K562 (cell line): ENCODE results near the gene HSD17B12. TPM values are rescaled to one million over a fixed set of nuclear protein-coding genes. Genes with fewer than 3 reads are reported as not detected.
A peak's percentile ranks its signal among the peaks of the same experiment; 100 is the strongest.

Experiments
- ATF1 ChIP-seq, 2 experiments: fragments of 450-650 bp in 1 of 2; IDR thresholded peaks; 2 replicates each; pipeline ENCODE4 v1.6.1; 2016; ENCODE audit warnings: missing compliant biosample characterization in 1 of 2, missing genetic modification characterization in 1 of 2
- CEBPB ChIP-seq: fragments of 450-650 bp; IDR thresholded peaks from 2 replicates; pipeline ENCODE4 v1.6.1; 2016; ENCODE audit warnings: missing genetic modification characterization, missing compliant biosample characterization
- CTCF ChIP-seq, 3 experiments: IDR thresholded peaks in 2 of 3; conservative IDR thresholded peaks in 1 of 3; 2 replicates each; pipeline ENCODE4 v1.5.1; 2011 to 2012; ENCODE audit warnings: low read length in 3 of 3, mild to moderate bottlenecking in 3 of 3, control low read depth in 2 of 3, improper control_type of control experiment in 1 of 3, inconsistent platforms in 1 of 3, low read depth in 1 of 3, mixed read lengths in 1 of 3, moderate library complexity in 1 of 3; ENCODE audit not compliant: insufficient read depth in 2 of 3
- ELF4 ChIP-seq: fragments of 450-650 bp; formaldehyde crosslinking; IDR thresholded peaks from 2 replicates; pipeline ENCODE4 v1.4.0; 2022; ENCODE audit warnings: missing genetic modification characterization
- EP300 ChIP-seq: IDR thresholded peaks from 2 replicates; pipeline ENCODE4 v1.6.1; 2012; ENCODE audit warnings: low read length, improper control_type of control experiment
- FOSL1 ChIP-seq: fragments of 200-800 bp; sonication (Bioruptor generic); conservative IDR thresholded peaks from 2 replicates; pipeline ENCODE4 v1.6.1; 2016; ENCODE audit warnings: missing genetic modification characterization, missing compliant biosample characterization
- FOXP1 ChIP-seq: sonication (generic); formaldehyde crosslinking; IDR thresholded peaks from 2 replicates; pipeline ENCODE4 v1.8.0; 2022; ENCODE audit warnings: mild to moderate bottlenecking, missing genetic modification reagents
- HDGF ChIP-seq: fragments of 450-650 bp; IDR thresholded peaks from 2 replicates; pipeline ENCODE4 v1.6.1; 2016
- HMBOX1 ChIP-seq: sonication (generic); IDR thresholded peaks from 2 replicates; pipeline ENCODE4 v1.6.1; 2016
- JUND ChIP-seq, 2 experiments: IDR thresholded peaks; 2 replicates in 1 of 2; 3 replicates in 1 of 2; pipeline ENCODE4 v1.6.1; 2011; ENCODE audit warnings: borderline replicate concordance in 2 of 2, low read depth in 2 of 2, low read length in 2 of 2, improper control_type of control experiment in 1 of 2, missing biosample characterization in 1 of 2, missing genetic modification characterization in 1 of 2, missing genetic modification reagents in 1 of 2
- MEF2D ChIP-seq: conservative IDR thresholded peaks from 2 replicates; pipeline ENCODE4 v1.6.1; 2016; ENCODE audit warnings: low read depth, missing genetic modification characterization, missing compliant biosample characterization
- PHF8 ChIP-seq: fragments of 200-600 bp; sonication (generic); IDR thresholded peaks from 2 replicates; pipeline ENCODE4 v1.6.1; 2012; ENCODE audit warnings: mixed run types, mild to moderate bottlenecking, inconsistent platforms, low read length, moderate library complexity, borderline replicate concordance
- POLR2AphosphoS5 ChIP-seq: IDR thresholded peaks from 2 replicates; pipeline ENCODE4 v1.6.1; 2011; ENCODE audit warnings: mild to moderate bottlenecking, low read depth, low read length, moderate library complexity; ENCODE audit not compliant: control insufficient read depth, insufficient read depth
- RCOR1 ChIP-seq, 2 experiments: IDR thresholded peaks; 2 replicates each; pipeline ENCODE4 v1.6.1; 2012; ENCODE audit warnings: low read depth in 2 of 2, low read length in 2 of 2, borderline replicate concordance in 1 of 2, improper control_type of control experiment in 1 of 2
- SIX5 ChIP-seq, 2 experiments: IDR thresholded peaks; 2 replicates each; pipeline ENCODE4 v1.6.1; 2011; ENCODE audit warnings: low read length in 2 of 2, borderline replicate concordance in 1 of 2, low read depth in 1 of 2, mild to moderate bottlenecking in 1 of 2, moderate library complexity in 1 of 2; ENCODE audit not compliant: insufficient read depth in 1 of 2
- SMARCC2 ChIP-seq: fragments of 450-650 bp; IDR thresholded peaks from 2 replicates; pipeline ENCODE4 v1.6.1; 2017; ENCODE audit warnings: antibody characterized with exemption, moderate library complexity, mild to moderate bottlenecking, low read depth
- SMARCE1 ChIP-seq: fragments of 450-650 bp; IDR thresholded peaks from 2 replicates; pipeline ENCODE4 v1.7.1; 2016; ENCODE audit warnings: mild to moderate bottlenecking
- SRSF3 ChIP-seq: fragments of 200-400 bp; formaldehyde crosslinking; IDR thresholded peaks from 2 replicates; pipeline ENCODE4 v1.6.1; 2016; ENCODE audit warnings: mild to moderate bottlenecking, low read length, moderate library complexity; ENCODE audit not compliant: insufficient read depth
- ZC3H11A ChIP-seq: IDR thresholded peaks from 2 replicates; pipeline ENCODE4 v1.6.1; 2012; ENCODE audit warnings: low read depth, low read length, improper control_type of control experiment
- ZNF12 ChIP-seq: sonication (generic); formaldehyde crosslinking; IDR thresholded peaks from 2 replicates; pipeline ENCODE4 v1.4.0; 2020; ENCODE audit warnings: mild to moderate bottlenecking, missing genetic modification reagents
- ZNF324 ChIP-seq: fragments of 250-450 bp; sonication (Bioruptor Pico); IDR thresholded peaks from 2 replicates; pipeline ENCODE4 v1.4.0; 2020; ENCODE audit warnings: mild to moderate bottlenecking
- ZNF395 ChIP-seq: fragments of 200-800 bp; sonication (Bioruptor generic); IDR thresholded peaks from 2 replicates; pipeline ENCODE4 v1.6.1; 2017; ENCODE audit warnings: missing genetic modification characterization, missing compliant biosample characterization
- ZNF41 ChIP-seq: fragments of 250-450 bp; sonication (Bioruptor Pico); conservative IDR thresholded peaks from 2 replicates; pipeline ENCODE4 v1.4.0; 2020; ENCODE audit warnings: mild to moderate bottlenecking
- polyA plus RNA-seq, 8 experiments: library from polyadenylated mRNA; depleted of rRNA in 4 of 8; stranded (reverse) in 5 of 8; unstranded in 3 of 8; fragments of >200 nt; fragmentation: Nextera tagmentation in 2 of 8; fragmentation: Illumina TruSeq in 1 of 8; extraction: Ambion mirVana in 2 of 8; extraction: Trizol in 1 of 8; gene quantifications; 2 replicates each; pipeline versions ENCODE4 v1.2.1 to v1.2.3, GENCODE V29; 2011 to 2014; ENCODE audit warnings: inconsistent platforms in 1 of 8, missing spikeins in 1 of 8
- total RNA-seq, 7 experiments: library from RNA; depleted of rRNA in 6 of 7; stranded (reverse); fragments of >200 nt in 6 of 7; fragmentation: Illumina TruSeq in 2 of 7; extraction: Trizol in 2 of 7; gene quantifications; 2 replicates each; pipeline versions ENCODE4 v1.2.1 to v1.2.3, GENCODE V29; 2011 to 2021; ENCODE audit warnings: low replicate concordance in 1 of 7

The HSD17B12 gene
- total and polyA plus RNA-seq, 9 of the 15 experiments (the other 6 are each of a cell fraction or from before 2014, with no cell fraction given) = 9.1 to 34.5 (median 23.3) TPM

- TF ChIP-seq FOXP1 (CRISPR knock-in tag) (no peak), SMARCE1 (0 out of 2 replicates have a peak, but pooled peaks have one; percentile 44), FOSL1 (tag) (0 out of 2 replicates have a peak, but pooled peaks have one; percentile 20), ELF4 (CRISPR knock-in tag) (no peak), SRSF3 (no peak), ZNF395 (CRISPR knock-in tag) (peak; percentile 72), ZC3H11A (no peak), ATF1 (CRISPR knock-in tag; IDR thresholded peaks at IDR 0.05) (no peak), ATF1 (tag; IDR thresholded peaks at IDR 0.05) (peak; percentile 53), HDGF (no peak), POLR2AphosphoS5 (no peak), PHF8 (no peak), ZNF41 (CRISPR knock-in tag) (no peak), MEF2D (peak; percentile 73; the same call in 1 of the 2 replicates), ZNF324 (CRISPR knock-in tag) (peak; percentile 16; the same call in 1 of the 2 replicates), JUND (IDR thresholded peaks at IDR 0.05; ENCODE audit: borderline replicate concordance, low read depth, low read length) (no peak), JUND (tag; IDR thresholded peaks at IDR 0.05; ENCODE audit: borderline replicate concordance, low read depth, low read length) (peak; percentile 57; the same call in 2 of the 3 replicates), EP300 (peak; percentile 68), SMARCC2 (0 out of 2 replicates have a peak, but pooled peaks have one; percentile 42), SIX5 (IDR thresholded peaks at IDR 0.05; ENCODE audit: borderline replicate concordance in 1 of 2, insufficient read depth in 1 of 2, low read depth in 1 of 2, low read length in 2 of 2) (peak; percentile 30 to 31; a peak in 2 of 4 replicates), CEBPB (peak; percentile 53), RCOR1 (IDR thresholded peaks at IDR 0.05; ENCODE audit: borderline replicate concordance in 1 of 2, low read depth in 2 of 2, low read length in 2 of 2) (peak in 1 of 2 experiments; percentile 44; a peak in 1 of 4 replicates), CTCF (IDR thresholded peaks at IDR 0.05 in 2 of 3, conservative IDR thresholded peaks at IDR 0.05 in 1 of 3; ENCODE audit: insufficient read depth in 2 of 3, low read depth in 1 of 3, low read length in 3 of 3) (no peak), ZNF12 (CRISPR knock-in tag) (peak; percentile 67; the same call in 1 of the 2 replicates), HMBOX1 (peak; percentile 55)
Observed at GRCh38 chr11:43738600-43739409, 58.3 kb downstream of the HSD17B12 start (continued).
